GM12865 (cell line): Measurements from ENCODE around the gene CDH13.

Source experiments
- DNase-seq: peaks from one replicate; pipeline ENCODE4 v3.0.0; 2010; ENCODE audit warnings: low read depth
- H3K4me3 ChIP-seq: 2 replicates; pipeline ENCODE4 v1.5.1; 2011; ENCODE audit warnings: mild to moderate bottlenecking, low read depth, low read length, control low read depth
- CTCF ChIP-seq: IDR thresholded peaks from 2 replicates; pipeline ENCODE4 v1.5.1; 2011; ENCODE audit warnings: low read length, control low read depth, low read depth, inconsistent platforms; ENCODE audit not compliant: insufficient read depth; ENCODE audit errors: missing control alignments

The CDH13 gene

DNA sequence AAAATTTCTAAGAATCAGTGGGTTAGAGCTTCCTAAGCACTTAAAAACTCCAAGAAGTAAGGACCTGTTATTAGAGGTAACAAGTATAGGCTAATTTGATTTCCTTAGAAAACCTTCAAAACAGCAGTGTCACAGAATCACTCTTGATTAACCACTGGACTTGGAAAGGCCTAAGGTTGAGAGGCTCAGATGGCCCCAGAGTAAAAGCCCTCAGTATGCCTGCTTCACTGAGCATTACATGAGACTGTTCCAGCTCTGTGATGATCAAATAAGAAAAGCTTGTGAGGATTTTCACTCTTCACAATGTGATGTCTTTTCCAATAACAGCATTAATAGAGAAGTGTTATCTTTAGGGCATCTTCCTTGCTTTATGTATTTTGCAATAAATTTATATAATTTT, 671.8 kb downstream of the CDH13 start:
- no peak for DNase-seq
- H3K4me3 ChIP-seq, result no peak overlapping the region
- no peak for TF ChIP-seq CTCF

DNA sequence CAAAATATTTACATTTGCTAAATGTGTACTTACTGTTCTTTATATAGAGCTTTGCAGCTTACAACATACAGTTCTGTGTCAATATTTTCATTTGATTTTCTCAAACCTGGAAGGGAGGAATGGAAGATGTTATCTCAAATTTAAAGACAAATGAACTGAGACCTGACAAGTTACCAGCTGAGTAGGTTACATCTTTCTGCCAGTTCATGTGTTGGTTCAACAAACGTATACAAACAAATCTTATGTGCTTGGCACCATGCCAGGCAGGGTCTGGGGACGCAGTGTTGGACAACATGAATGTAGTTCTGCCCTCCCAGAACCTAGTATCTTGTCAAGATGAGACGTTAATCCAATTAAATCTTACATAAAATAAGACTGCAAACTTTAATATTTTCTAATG, 673.6 kb downstream of the CDH13 start:
- no peak for DNase-seq
- no peak for TF ChIP-seq CTCF

DNA sequence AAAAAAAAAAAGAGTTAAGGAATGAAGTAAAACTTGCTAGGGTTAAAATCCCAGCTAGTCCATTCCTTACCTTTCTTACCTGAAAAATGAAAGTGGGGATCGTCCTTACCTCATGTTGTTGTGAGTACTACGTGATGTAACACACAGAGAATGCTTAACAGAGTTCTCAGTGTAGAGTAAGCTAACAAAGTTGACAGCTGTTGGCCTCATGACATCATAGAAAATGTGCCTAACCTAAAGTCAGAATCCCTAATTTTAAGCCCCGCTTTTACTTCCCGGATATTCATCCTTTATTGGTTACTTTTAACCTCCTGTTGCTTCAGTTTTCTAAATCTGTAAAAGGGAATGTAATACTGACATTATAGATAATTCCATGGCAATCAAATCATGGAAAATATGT, 675.2 kb downstream of the CDH13 start:
- TF ChIP-seq CTCF, result no peak
- DNase-seq, result no peak
- H3K4me3 ChIP-seq, result no peak overlapping the region

More for the DNA sequence above, 673.6 kb downstream of the CDH13 start:
- no peak overlapping the region for H3K4me3 ChIP-seq

- no peak for DNase-seq
- no peak overlapping the region for H3K4me3 ChIP-seq
- no peak for TF ChIP-seq CTCF
Observed at GRCh38 chr16:83302853-83303252, 676.1 kb downstream of the CDH13 start.

DNA sequence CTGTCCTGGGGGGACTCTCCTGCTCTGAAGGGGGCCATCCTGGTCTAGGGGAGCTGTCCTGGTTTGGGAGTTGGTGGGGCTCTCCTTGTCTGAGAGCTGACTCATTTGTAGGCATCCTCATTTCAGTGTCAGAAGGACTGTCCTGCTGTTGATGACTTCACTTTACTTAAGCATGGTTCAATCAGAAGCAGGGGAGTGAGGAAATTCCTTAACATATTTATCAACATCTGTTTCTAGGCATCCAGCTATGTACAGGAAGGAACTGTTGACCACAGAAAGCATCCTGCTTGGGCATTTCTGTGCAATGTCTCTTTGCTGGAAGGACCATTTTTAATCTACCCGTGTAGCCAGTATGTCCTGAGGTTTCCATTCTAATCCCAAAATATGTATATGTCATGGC, 678.3 kb downstream of the CDH13 start:
- no peak for DNase-seq
- no peak overlapping the region for H3K4me3 ChIP-seq
- TF ChIP-seq CTCF, result no peak

DNA sequence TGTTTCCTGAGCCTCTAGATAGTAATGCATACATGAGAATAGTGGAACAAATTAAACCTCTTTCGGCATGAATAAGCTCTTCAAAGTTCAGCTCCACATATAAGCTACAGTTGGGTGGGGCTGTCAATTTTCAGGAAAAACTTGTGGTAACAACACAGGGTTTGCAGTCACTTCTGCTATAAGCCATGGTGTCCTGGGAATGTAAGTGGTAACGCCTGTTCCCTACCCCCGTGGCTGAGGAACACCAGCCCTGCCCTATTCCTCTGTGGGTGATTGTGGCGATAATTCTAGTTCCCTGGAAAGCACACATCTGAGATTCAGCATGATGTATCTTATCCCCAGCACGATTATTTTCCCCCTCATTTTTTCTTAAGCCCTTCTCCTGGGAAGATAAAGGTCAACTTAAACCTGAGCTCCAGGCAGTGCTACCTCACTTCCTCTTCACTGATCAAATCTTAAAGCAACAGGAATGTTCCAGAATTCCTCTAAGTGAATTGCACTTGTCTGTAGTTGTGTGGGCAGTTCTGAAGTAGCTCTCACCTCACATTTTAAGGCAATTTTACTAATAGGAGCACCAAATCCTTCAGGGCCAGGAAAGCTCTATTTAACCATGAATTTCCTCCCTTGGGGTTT, 680.3 kb downstream of the CDH13 start:
- DNase-seq, result no peak
- TF ChIP-seq CTCF, result no peak
- no peak overlapping the region for H3K4me3 ChIP-seq

DNA sequence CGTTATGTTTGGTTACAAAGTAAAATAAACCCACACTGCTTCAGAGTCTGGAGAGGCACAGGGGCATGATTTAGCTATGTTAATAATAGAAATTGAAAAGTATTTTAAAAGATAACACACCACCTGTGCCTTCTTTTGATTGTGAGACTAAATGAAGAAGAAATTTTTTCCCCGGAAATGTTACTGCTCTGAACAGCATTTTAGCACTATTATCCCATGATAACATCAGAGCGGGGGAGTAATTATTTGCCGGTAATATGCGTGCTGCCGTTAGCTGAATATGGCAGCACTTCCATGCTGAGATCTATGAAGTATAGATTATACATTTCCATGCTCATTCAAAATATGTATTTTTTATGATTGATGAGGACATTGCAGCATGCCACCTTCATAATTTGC, 680.8 kb downstream of the CDH13 start:
- TF ChIP-seq CTCF, result no peak
- no peak overlapping the region for H3K4me3 ChIP-seq
- no peak for DNase-seq
